ENCODE data around the gene SSTR3.
"Not testable (repeated sequence)": the region's sequence is repeated elsewhere in the genome, so short reads cannot be mapped to it uniquely, and the experiment has no call there.

- not testable (repeated sequence) for TF ChIP-seq ZFX (IDR thresholded peaks at IDR 0.05); CTCF (conservative IDR thresholded peaks at IDR 0.05)
These were observed 41.4 kb downstream of the SSTR3 start for GRCh38 chr22:37170689-37171405.
